ENCODE measurements around the gene IFI35.
"Not testable (repeated sequence)": the region's sequence is repeated elsewhere in the genome, so short reads cannot be mapped to it uniquely, and the experiment has no call there.

Gene IFI35

GRCh38 chr17:43006639-43007551 lies at the start of gene IFI35:
Gene IFI35, plus strand, starts transcription at chr17:43006784. Its CDS starts 164 bp downstream, at chr17:43006948.
- no peak for DNase-seq

DNA sequence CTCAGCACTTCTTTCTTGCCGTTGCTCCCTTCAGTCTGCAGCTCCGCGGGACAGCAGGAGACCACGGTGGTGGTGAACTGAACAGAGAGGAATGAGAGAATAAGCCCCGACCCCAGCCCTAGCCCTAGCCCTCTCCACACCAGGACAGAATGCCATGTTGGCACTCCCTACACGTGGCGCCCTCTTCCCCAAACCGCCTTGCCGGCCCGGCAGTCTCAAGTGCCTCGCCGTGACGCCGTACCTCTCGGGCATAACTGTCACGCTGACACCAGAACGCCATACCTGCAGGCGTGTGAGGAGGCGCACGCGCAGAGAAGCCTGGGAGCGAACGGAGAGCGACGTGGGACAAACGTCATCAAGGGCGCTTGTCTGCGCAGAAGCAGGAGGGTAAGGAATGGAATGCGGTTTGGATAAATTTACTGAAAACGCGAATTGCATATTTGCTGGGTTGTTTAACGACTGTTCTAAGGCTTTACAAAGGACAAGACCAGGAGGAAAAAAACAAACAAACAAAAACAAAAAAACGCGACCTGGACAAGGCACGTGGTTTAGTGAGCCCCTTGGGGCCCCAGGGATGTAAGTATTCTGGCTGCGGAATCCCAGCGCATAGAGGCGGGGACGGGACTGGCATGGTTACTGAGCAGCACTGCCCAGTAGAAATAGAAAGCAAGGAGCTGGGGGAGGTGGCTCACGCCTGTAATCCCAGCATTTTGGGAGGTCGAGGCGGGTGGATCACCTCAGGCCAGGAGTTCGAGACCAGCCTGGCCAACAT lies 42.2 kb upstream of the IFI35 start, which contains the start of gene AARSD1:
TSS of gene AARSD1 (minus strand) at position 294 of the 772 bp plus-strand sequence. CDS start at position 280, 14 bp downstream.
- DNase-seq, result peak; percentile 74

DNA sequence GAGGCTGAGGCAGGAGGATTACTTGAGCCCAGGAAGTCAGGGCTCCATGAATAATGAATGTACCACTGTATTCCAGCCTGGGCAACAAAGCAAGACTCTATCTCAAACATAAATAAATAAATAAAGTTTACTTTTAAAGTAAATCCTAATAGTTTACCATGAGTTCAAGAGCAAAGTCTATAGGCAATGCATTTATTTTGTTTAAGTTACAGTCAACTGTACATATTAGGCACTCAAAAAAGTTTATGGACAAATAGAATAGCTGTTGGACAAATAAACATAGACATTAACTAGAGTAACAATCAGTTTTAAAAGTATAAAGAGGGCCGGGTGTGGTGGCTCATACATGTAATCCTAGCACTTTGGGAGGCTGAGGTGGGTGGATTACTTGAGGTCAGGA lies 38.7 kb upstream of the IFI35 start:
- DNase-seq, result no peak

DNA sequence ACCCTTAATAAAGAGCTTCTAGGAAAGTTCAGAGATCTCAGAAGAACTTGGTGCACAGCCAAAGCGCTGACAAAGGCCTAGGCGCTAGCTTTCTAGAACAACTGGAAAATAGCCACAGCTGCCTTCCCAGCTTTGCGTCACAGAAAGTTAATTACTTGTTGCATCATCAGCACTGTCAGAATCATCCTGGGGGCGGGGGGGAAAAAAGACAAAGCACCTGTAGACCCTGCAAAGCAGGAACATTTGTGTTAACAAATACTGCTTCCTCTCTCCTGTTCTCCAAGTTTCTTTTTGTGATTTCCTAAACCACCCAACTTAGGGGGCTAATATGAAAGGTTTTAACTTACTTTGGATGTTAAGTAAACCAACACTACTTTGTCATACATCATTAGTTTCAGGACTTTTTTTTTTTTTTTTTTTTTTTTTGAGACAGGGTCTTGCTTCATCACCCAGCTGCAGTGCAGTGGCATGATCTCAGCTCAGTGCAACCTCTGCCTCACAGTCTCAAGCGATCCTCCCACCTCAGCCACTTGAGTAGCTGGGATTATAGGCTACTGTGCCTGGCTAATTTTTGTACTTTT lies 37.5 kb upstream of the IFI35 start:
- no peak for DNase-seq

GRCh38 chr17:42971589-42971988 lies 35.0 kb upstream of the IFI35 start:
- DNase-seq, result no peak

- not testable (repeated sequence) for DNase-seq
Observed at GRCh38 chr17:42973323-42973722, 33.3 kb upstream of the IFI35 start.

DNA sequence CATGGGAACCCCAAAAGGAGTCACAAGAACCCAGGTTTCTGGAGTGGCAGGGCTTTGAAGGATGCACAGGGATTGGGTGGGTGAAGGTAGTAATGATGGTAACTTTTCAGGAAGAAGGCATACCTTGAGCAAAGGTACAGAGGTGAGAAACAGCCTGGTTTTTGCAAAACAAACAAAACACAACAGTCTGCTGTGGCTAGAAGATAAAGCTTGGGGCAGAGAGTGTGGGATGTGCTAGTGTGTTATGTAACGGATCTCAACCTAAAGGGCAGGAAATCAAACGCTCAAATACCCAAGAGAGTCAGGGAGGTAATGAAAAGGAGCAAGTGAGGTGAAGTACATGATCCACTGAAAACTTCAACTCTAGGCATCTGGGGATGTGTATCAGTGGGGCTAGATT lies 31.3 kb upstream of the IFI35 start:
- no peak for DNase-seq

DNA sequence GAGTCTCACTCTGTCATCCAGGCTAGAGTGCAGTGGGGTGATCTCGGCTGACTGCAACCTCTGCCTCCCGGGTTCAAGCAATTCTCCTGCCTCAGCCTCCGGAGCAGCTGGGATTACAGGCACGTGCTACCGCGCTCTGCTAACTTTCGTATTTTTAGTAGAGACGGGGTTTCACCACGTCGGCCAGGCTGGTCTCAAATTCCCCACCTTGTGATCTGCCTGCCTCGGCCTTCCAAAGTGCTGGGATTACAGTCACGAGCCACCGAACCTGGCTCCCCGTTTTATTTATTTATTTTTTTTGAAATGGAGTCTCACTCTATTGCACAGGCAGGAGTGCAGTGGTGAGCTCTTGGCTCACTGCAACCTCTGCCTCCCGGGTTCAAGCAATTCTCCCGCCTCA lies 30.9 kb upstream of the IFI35 start:
- not testable (repeated sequence) for DNase-seq

DNA sequence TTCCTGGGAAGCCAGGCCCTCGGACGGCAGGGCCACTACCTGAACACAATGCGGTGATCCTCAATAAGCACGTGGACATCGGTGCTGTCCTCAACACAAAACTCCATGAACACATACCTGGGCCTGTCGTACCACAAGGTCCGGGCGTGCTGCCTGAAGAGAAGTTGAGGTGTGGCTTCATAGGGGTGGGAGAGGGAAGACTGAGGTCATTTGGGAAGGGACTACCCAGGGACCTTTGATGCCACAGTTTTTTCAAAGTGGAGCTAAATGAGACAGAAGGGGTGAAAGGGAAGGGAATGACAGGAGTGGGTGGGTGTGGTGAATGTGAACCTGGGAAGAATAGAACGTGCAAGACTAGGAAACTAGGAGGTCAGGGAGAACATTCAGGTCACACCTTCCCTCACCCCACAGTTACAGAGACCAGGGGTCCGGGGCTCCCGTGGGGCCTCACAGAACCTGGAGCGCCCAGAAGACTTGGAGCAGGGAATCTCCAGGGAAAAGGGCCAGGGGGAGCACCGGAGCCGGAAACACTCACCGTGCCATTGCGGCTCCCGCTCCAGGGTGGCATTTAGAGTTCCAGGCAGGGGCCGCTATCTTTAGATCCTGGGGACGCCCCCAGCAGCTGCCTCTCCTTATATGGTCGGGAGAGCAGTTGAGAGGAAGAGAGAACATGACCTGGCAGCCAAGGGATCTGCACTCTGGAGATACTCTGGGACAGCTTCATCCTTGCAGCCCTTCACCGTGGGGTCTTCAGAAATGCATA lies 26.9 kb upstream of the IFI35 start, which contains the start of gene PTGES3L:
TSS of gene PTGES3L (minus strand) at position 570 of the 763 bp plus-strand sequence. CDS start at position 543, 27 bp downstream.
- no peak for DNase-seq

- peak; percentile 23 for DNase-seq
Observed at GRCh38 chr17:42980274-42980765, 26.3 kb upstream of the IFI35 start, which contains the start of gene RUNDC1. Gene RUNDC1, plus strand, starts transcription at chr17:42980565. Its CDS starts 12 bp downstream, at chr17:42980577.

DNA sequence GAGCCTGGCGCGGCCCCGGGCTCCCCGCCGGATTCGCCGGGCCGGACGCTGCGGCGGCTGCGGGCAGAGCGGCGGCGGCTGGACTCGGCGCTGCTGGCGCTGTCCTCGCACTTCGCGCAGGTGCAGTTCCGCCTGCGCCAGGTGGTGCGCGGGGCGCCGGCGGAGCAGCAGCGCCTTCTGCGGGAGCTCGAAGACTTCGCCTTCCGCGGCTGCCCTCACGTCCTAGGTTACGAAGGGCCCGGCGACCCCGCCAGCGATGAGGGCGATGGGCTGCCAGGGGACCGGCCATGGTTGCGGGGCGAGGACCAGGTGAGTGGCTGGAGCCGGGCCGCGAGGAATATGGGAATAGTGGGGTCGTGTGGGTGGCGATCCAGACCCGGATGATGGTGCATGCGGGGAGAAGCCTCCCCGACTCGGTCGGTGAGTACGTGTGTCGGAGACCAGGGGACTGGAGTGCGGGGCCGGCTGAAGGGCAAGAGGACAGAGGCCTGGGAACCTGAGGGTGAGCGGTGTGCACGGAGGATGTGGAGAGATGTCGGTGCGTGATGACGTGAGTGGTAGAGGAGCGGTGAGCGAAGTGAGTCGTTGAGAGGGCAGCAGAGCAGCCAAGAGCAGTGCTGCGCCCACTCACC lies 25.7 kb upstream of the IFI35 start:
- no peak for DNase-seq

DNA sequence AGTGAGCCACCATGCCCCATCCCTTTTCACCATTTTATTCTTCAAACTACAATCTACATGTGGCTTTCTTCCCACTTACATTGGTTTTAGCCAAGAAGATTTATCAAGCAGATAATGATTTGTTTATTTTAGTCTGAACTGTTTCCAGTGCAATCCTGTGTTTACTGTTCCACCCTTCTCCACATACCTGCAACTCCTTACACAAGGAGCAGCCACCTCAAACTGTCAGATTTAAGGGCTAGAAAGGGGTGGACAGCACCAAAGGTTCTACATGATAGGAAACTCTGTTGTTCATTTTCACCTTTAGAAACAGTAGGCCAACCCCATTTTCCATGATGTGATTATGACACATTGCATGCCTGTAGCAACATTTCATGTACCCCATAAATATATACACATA lies 24.3 kb upstream of the IFI35 start:
- no peak for DNase-seq

DNA sequence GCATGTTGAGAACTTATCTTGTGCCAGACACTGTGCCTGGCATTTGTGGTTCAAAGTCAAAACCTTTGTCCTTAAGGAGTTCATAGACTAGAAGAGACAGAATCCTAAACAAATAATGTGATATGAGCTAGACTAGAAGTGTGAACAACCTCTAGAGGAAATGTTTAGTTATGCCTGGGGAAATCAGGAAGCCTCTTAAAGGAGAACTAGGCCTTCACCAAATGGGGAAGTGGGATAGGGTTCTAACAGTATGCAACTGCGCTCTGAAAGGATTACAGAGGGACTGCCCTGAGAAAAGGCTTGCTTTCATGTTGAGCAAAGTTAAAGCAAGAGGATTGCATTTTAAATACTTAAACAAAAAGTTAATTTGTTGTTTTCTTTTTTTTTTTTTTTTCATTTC lies 21.4 kb upstream of the IFI35 start:
- no peak for DNase-seq

- DNase-seq, result no peak
Observed at GRCh38 chr17:42989141-42989540, 17.4 kb upstream of the IFI35 start.

DNA sequence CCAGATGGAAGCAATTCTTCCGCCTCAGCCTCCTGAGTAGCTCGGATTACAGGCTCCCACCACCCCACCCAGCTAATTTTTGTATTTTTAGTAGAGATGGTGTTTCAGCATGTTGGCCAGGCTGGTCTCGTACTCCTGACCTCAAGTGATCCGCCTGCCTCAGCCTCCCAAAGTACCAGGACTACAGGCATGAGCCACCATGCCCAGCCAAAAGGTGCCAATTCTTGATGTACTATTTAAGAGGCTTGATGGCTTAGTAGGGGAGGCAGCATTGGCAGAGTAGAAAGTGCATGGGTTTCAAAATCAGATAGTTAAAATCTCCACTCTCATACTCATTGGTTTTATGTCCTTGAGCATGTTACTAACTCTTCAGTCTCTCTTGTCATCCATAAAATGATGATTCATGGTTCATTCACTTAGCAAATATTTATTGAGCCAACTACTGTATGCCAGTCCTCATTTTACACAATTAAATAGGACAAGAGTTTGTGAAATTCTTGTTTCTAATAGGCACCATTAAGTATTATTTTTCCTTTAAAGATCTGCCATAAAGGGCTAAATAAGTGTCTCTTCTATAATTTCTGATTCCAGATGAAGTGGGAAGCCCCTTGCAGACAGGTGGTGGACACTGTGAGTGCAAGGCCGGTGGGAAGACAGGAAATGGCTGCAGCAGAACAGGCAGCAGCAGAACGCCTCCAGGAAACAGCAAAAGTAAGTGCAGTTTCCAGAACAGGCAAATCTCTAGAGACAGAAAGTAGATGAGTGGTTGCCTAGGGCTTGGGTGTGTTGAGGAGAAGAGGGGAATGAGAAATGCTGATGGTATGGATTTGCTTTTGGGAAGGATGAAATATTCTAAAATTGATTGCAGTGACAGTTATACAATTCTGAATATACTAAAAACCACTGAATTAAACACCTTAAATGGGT lies 16.6 kb upstream of the IFI35 start:
- DNase-seq, result no peak

DNA sequence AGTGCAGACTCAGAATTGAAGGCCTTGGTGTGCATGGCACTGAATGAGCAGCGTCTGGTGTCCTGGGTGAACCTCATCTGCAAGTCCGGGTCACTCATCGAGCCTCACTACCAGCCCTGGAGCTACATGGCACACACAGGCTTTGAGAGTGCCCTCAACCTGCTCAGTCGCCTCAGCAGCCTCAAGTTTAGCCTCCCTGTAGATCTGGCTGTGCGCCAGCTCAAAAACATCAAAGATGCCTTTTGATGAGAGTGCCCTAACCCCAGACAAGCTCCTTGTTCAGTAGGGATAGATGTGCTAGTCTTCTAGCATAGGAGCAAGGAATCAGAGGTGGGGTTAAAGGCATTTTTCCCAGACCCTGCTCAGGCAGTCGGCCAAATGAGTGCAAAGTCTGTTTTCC lies 15.1 kb upstream of the IFI35 start:
- no peak for DNase-seq

- no peak for DNase-seq
Observed at GRCh38 chr17:42992872-42993271, 13.7 kb upstream of the IFI35 start.

DNA sequence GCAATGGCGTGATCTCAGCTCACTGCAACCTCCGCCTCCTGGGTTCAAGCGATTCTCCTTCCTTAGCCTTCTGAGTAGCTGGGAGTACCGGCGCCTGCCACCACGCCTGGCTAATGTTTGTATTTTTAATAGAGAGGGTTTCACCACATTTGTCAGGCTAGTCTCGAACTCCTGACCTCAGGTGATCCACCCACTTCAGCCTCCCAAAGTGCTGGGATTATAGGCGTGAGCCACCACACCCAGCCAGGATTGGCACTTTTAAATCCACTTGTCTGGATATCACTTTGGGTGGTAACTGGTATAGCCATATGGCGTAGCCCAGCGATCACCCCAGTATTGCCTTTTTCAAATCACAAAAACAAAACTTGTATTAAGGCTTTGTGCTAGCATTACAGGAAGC lies 12.7 kb upstream of the IFI35 start:
- not testable (repeated sequence) for DNase-seq

- DNase-seq, result no peak
Observed at GRCh38 chr17:42997390-42997983, 9.1 kb upstream of the IFI35 start.

Data from NCI-H446 treated with DMSO at 0.1 percent for 48 hours (cell line).